ENCODE data around the gene NOC2L. TPM values are rescaled to one million over a fixed set of nuclear protein-coding genes. Genes with fewer than 3 reads are reported as not detected.

NOC2L gene
- total RNA-seq, 1 donor from 2014 or later: 180 TPM

DNA sequence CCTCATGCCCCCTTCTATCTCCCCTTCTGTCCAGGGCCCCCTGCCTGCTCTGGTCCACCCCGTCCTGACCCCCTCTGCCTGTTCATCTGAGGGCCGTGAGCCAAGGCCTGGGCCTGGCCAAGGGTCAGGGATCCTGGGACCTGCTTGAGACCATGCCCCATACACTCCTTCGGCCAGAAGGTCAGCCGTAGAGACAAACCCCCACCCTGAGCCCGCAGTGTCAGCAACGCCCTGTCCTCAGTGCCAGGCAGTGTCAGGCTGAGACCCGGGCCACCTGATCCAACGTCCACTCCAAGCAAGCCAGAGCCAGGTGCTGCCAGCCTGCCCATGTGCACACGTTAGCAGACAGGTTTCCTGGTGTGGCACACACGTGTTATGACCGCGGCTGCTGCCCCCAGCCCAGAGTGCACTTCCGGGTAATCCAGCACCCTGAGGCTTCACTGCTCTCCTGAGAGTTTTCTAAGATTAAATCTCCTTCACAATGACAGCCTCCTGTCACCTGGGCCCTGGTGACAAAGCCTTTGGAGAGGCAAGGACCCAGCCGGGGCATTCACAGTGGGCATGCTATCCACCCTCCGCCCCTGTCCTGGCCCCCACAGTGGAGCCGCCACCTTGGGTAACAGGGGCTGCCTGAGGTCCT, 45.4 kb downstream of the NOC2L start:
- intact Hi-C loops (cut with micrococcal nuclease): no loop called here
- Mint-ChIP-seq H3K27ac (no peak overlapping the region), H3K27me3 (ENCODE audit: insufficient read depth) (peaks cover 23% of the 10 kb centered on the region), H3K36me3 (ENCODE audit: low read depth) (no peaks in the 10 kb centered on the region), H3K4me1 (ENCODE audit: low read depth) (peaks cover 7% of the 10 kb centered on the region), H3K4me3 (no peak overlapping the region), H3K9me3 (no peaks in the 10 kb centered on the region)
- no peak for DNase-seq (ENCODE audit: low spot score)

DNA sequence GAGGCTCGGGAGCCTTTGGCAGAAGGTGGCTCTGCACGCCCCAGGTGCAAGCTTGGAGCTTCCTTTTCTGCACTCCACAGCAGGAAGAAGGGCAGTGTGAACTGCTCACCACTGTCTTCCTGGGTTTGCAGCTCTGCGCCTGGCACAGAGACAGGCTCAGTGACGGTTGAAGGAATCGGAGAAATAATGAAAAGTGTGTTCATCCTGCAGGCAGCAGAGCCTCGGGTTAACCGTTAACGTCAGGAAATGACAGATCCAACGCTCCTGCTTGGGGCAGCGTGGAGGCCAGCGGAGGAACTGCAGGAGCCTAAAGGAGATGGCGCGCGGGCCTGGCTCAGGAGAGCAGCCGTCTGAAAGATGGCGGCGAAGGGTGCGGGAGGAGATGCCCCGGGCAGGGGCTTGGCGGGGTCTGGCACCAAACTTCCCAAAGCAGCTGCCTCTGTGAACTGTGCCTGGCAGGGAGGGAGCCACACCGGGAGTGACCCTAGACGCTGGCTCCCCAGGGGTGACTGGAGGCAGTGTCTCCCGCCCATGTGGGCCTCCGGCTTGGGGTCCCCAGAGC, 46.2 kb downstream of the NOC2L start:
- DNase-seq (ENCODE audit: low spot score): no peak
- Mint-ChIP-seq H3K4me1 (ENCODE audit: low read depth) (peaks cover 7% of the 10 kb centered on the region), H3K9me3 (no peaks in the 10 kb centered on the region), H3K36me3 (ENCODE audit: low read depth) (no peaks in the 10 kb centered on the region), H3K27me3 (ENCODE audit: insufficient read depth) (peaks cover 28% of the 10 kb centered on the region), H3K27ac (no peak overlapping the region), H3K4me3 (no peak overlapping the region)
- intact Hi-C loops (cut with micrococcal nuclease): no loop called here

DNA sequence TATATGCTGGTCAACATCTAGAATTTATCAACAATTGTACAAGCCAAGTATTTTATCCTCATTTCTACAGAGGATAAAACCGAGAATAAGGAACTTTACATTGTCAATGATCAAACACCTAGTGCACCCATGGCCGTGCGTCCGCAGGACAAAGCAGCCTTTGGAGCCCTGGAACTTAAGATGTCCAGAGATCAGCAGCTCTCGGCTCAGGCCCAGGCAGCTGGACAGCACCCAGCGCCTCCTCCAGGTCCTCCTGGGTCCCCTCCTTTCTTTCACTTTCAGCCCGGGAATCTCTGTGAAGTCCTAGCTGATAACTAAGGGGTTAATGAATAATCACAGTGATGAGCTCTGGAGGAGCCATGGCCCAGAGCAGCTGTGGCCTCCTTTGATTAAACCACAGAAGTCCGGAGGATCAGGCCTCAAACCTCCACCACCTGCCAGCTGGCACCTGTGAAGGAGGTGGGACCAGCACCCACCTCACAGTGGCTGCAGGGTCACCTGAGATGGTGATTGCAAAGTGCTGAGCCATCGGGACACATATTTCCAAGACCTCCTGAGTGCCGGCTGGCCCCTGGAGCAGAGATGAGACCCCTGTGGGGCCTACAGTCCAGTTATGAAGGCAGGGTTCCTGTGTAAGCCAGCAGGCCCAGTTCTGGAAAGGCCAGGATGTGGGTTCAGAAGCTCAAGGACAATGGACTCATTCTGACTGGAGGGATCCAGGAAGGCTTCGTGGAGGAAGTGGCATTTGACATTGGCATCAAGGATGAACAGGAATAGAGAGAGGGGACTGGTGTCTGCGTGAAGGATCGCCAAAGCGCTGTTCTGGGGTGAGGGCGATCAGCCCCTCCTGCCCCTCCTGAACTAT, 46.9 kb downstream of the NOC2L start:
- Mint-ChIP-seq H3K27ac (no peak overlapping the region), H3K27me3 (ENCODE audit: insufficient read depth) (peaks cover 31% of the 10 kb centered on the region), H3K36me3 (ENCODE audit: low read depth) (no peaks in the 10 kb centered on the region), H3K9me3 (no peaks in the 10 kb centered on the region), H3K4me3 (no peak overlapping the region), H3K4me1 (ENCODE audit: low read depth) (peaks cover 7% of the 10 kb centered on the region)
- DNase-seq (ENCODE audit: low spot score): no peak
- intact Hi-C loops (cut with micrococcal nuclease): no loop called here

- no peak for DNase-seq (ENCODE audit: low spot score)
- Mint-ChIP-seq H3K9me3 (no peaks in the 10 kb centered on the region), H3K4me3 (no peak overlapping the region), H3K27ac (no peak overlapping the region), H3K4me1 (ENCODE audit: low read depth) (peaks cover 7% of the 10 kb centered on the region), H3K27me3 (ENCODE audit: insufficient read depth) (peaks cover 41% of the 10 kb centered on the region), H3K36me3 (ENCODE audit: low read depth) (no peaks in the 10 kb centered on the region)
- intact Hi-C loops (cut with micrococcal nuclease): no loop called here
These were observed 48.0 kb downstream of the NOC2L start for GRCh38 chr1:910881-911721.

DNA sequence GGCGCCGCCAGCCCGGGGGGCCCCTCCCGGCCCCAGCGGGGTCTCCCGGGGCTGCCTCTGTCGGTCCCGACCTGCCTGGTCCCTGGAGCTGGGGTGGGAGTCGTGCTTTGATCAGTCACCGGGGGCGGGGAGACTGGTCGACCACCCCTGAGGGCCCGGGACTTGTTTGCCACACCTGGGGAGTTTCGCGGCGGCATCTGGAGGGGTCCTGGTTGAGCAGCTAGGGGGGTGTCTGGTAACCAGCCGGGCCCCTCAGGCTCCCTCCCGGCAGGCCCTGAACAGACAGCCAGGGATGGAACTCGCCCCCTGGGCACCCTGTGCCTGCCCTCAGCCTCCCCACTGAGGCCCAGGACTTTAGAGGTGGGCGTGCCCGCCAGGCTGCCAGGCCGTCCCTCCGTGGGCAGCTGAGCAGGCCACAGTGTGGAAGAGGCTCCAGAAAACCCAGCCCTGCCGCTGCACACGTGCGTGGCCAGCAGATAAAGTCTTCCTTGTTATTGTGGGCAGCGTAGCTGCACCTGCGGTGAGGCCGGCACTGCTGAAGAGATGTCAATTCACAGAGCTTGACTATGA, 48.7 kb downstream of the NOC2L start:
- no peaks in the 10 kb centered on the region for H3K36me3 Mint-ChIP-seq (ENCODE audit: low read depth)

GRCh38 chr1:909861-910310, 49.2 kb downstream of the NOC2L start:
- H3K27ac Mint-ChIP-seq: no peak overlapping the region
- no peaks in the 10 kb centered on the region for H3K36me3 Mint-ChIP-seq (ENCODE audit: low read depth)
- intact Hi-C loops (cut with micrococcal nuclease): no loop called here
- H3K27me3 Mint-ChIP-seq (ENCODE audit: insufficient read depth): peaks cover 53% of the 10 kb centered on the region
- H3K9me3 Mint-ChIP-seq: no peaks in the 10 kb centered on the region
- no peak for DNase-seq (ENCODE audit: low spot score)
- H3K4me1 Mint-ChIP-seq (ENCODE audit: low read depth): peaks cover 12% of the 10 kb centered on the region
- no peak overlapping the region for H3K4me3 Mint-ChIP-seq

More for the DNA sequence above, 48.7 kb downstream of the NOC2L start:
- Mint-ChIP-seq H3K27ac (no peak overlapping the region), H3K4me1 (ENCODE audit: low read depth) (peaks cover 8% of the 10 kb centered on the region), H3K27me3 (ENCODE audit: insufficient read depth) (peaks cover 48% of the 10 kb centered on the region), H3K4me3 (no peak overlapping the region), H3K9me3 (no peaks in the 10 kb centered on the region)
- no peak for DNase-seq (ENCODE audit: low spot score)
- intact Hi-C loops (cut with micrococcal nuclease): no loop called here

DNA sequence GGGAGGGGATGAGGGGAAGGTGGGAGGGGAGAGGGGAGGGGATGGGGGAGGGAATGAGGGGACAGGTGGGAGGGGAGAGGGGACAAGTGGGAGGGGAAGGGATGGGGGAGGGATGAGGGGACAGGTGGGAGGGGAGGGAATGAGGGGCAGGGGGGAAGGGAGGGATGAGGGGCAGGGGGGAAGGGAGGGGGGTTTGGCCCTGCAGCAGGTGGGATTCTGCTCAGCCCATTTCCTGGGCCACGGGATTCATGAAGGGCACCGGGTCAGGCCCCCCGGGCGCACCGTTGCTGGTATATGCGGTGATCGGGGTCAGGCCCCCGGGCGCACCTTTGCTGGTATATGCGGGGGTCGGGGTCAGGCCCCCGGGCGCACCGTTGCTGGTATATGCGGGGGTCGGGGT, 50.4 kb downstream of the NOC2L start:
- DNase-seq (ENCODE audit: low spot score): no peak
- Mint-ChIP-seq H3K27ac (no peak overlapping the region), H3K4me1 (ENCODE audit: low read depth) (peaks cover 12% of the 10 kb centered on the region), H3K4me3 (no peak overlapping the region), H3K36me3 (ENCODE audit: low read depth) (no peaks in the 10 kb centered on the region), H3K27me3 (ENCODE audit: insufficient read depth) (peaks cover 53% of the 10 kb centered on the region), H3K9me3 (no peaks in the 10 kb centered on the region)
- intact Hi-C loops (cut with micrococcal nuclease): no loop called here

GRCh38 chr1:907611-908451, 51.2 kb downstream of the NOC2L start:
- peaks cover 12% of the 10 kb centered on the region for H3K4me1 Mint-ChIP-seq (ENCODE audit: low read depth)
- H3K9me3 Mint-ChIP-seq: no peaks in the 10 kb centered on the region
- peaks cover 59% of the 10 kb centered on the region for H3K27me3 Mint-ChIP-seq (ENCODE audit: insufficient read depth)
- H3K4me3 Mint-ChIP-seq: no peak overlapping the region
- no peak overlapping the region for H3K27ac Mint-ChIP-seq
- no peaks in the 10 kb centered on the region for H3K36me3 Mint-ChIP-seq (ENCODE audit: low read depth)
- no peak for DNase-seq (ENCODE audit: low spot score)
- intact Hi-C loops (cut with micrococcal nuclease): no loop called here

- Mint-ChIP-seq H3K4me3 (no peak overlapping the region), H3K9me3 (no peaks in the 10 kb centered on the region)
- intact Hi-C loops (cut with micrococcal nuclease): no loop called here
These were observed 52.2 kb downstream of the NOC2L start for GRCh38 chr1:906600-907420.

GRCh38 chr1:905811-906599, 53.1 kb downstream of the NOC2L start:
- DNase-seq (ENCODE audit: low spot score): no peak
- no peak overlapping the region for H3K27ac Mint-ChIP-seq
- intact Hi-C loops (cut with micrococcal nuclease): loop anchor here (2.0 kb wide), 3 partner anchors 15 to 71 kb away; no protein-coding TSS in a partner anchor
- H3K36me3 Mint-ChIP-seq (ENCODE audit: low read depth): no peaks in the 10 kb centered on the region
- H3K4me1 Mint-ChIP-seq (ENCODE audit: low read depth): peaks cover 5% of the 10 kb centered on the region
- H3K27me3 Mint-ChIP-seq (ENCODE audit: insufficient read depth): peaks cover 46% of the 10 kb centered on the region
- no peaks in the 10 kb centered on the region for H3K9me3 Mint-ChIP-seq
- H3K4me3 Mint-ChIP-seq: no peak overlapping the region

More at GRCh38 chr1:906600-907420, 52.2 kb downstream of the NOC2L start:
- Mint-ChIP-seq H3K27me3 (ENCODE audit: insufficient read depth) (peaks cover 54% of the 10 kb centered on the region), H3K36me3 (ENCODE audit: low read depth) (no peaks in the 10 kb centered on the region), H3K4me1 (ENCODE audit: low read depth) (peaks cover 5% of the 10 kb centered on the region), H3K27ac (no peak overlapping the region)
- no peak for DNase-seq (ENCODE audit: low spot score)

Data from activated T-helper 1 cell treated with anti-CD3 and anti-CD28 coated beads, Interleukin-12 subunit alpha, Interleukin-12 subunit beta, Interleukin-2, Interleukin-4 antibody, amounts not matched to agents 30 ng/mL and 10 ng/mL and 1 ng/mL, durations not matched to agents 14 hours and 24 hours and 36 hours (primary cell).